GM12878 (cell line): ENCODE data around the gene GMDS.

Experiments
- BRCA1 ChIP-seq: IDR thresholded peaks from 2 replicates; pipeline ENCODE4 v1.6.1; 2011; ENCODE audit warnings: low read depth, low read length, improper control_type of control experiment
- IKZF2 ChIP-seq, 2 experiments: fragments of 450-650 bp; IDR thresholded peaks; 2 replicates each; pipeline ENCODE4 v1.6.1; 2017; ENCODE audit warnings: mild to moderate bottlenecking in 2 of 2, moderate library complexity in 2 of 2
- MTA3 ChIP-seq: IDR thresholded peaks from 2 replicates; pipeline ENCODE4 v1.6.1; 2012; ENCODE audit warnings: low read length, inconsistent platforms, borderline replicate concordance
- SREBF2 ChIP-seq: IDR thresholded peaks from 2 replicates; pipeline ENCODE4 v1.6.1; 2012; ENCODE audit warnings: mild to moderate bottlenecking, low read length
- TARDBP ChIP-seq: IDR thresholded peaks from 2 replicates; pipeline ENCODE4 v1.6.1; 2016; ENCODE audit warnings: borderline replicate concordance
- YY1 ChIP-seq: IDR thresholded peaks from 2 replicates; pipeline ENCODE4 v1.6.1; 2011; ENCODE audit warnings: low read depth, mild to moderate bottlenecking, low read length
- TF ChIP-seq, protein P1 (sequence below): fragments of 450-650 bp; IDR thresholded peaks from 2 replicates; pipeline ENCODE4 v1.6.1; 2016; ENCODE audit warnings: mild to moderate bottlenecking, moderate library complexity, borderline replicate concordance
- TF ChIP-seq, protein P2 (sequence below), 3 experiments: IDR thresholded peaks in 2 of 3; conservative IDR thresholded peaks in 1 of 3; 2 replicates each; pipeline ENCODE4 v1.5.1; 2011; ENCODE audit warnings: low read depth in 3 of 3, low read length in 3 of 3, mild to moderate bottlenecking in 3 of 3, control low read depth in 2 of 3, moderate library complexity in 2 of 3, inconsistent platforms in 1 of 3, mixed read lengths in 1 of 3; ENCODE audit not compliant: control insufficient read depth in 2 of 3, insufficient read depth in 1 of 3; ENCODE audit errors: extremely low read depth in 1 of 3
- TF ChIP-seq, protein P3 (sequence below): fragments of 450-650 bp; formaldehyde crosslinking; IDR thresholded peaks from 2 replicates; pipeline ENCODE4 v1.4.0; 2020; ENCODE audit warnings: mild to moderate bottlenecking, moderate library complexity

DNA sequence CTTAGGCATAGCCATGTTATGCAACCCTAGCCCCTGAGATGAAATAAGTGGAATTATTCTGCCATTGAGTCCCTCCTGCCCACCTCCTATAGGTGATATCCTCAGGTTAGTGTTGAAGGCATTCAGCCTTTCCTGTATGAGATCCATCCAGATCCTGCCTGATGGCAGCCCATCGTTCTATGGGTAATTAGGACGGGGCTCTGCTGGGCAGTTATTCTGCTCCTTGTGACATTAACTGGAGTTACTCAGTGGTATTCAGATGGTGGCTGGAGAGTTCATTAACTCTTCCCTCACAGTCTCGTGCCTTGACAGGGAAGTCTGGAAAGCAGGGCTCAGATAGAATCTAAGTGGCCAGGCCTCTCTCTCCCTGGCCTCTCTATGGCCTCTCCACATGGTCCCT, 9.3 kb upstream of the GMDS start:
- TF ChIP-seq, protein P1, sequence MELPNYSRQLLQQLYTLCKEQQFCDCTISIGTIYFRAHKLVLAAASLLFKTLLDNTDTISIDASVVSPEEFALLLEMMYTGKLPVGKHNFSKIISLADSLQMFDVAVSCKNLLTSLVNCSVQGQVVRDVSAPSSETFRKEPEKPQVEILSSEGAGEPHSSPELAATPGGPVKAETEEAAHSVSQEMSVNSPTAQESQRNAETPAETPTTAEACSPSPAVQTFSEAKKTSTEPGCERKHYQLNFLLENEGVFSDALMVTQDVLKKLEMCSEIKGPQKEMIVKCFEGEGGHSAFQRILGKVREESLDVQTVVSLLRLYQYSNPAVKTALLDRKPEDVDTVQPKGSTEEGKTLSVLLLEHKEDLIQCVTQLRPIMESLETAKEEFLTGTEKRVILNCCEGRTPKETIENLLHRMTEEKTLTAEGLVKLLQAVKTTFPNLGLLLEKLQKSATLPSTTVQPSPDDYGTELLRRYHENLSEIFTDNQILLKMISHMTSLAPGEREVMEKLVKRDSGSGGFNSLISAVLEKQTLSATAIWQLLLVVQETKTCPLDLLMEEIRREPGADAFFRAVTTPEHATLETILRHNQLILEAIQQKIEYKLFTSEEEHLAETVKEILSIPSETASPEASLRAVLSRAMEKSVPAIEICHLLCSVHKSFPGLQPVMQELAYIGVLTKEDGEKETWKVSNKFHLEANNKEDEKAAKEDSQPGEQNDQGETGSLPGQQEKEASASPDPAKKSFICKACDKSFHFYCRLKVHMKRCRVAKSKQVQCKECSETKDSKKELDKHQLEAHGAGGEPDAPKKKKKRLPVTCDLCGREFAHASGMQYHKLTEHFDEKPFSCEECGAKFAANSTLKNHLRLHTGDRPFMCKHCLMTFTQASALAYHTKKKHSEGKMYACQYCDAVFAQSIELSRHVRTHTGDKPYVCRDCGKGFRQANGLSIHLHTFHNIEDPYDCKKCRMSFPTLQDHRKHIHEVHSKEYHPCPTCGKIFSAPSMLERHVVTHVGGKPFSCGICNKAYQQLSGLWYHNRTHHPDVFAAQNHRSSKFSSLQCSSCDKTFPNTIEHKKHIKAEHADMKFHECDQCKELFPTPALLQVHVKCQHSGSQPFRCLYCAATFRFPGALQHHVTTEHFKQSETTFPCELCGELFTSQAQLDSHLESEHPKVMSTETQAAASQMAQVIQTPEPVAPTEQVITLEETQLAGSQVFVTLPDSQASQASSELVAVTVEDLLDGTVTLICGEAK, result no peak
- no peak for TF ChIP-seq BRCA1
- TF ChIP-seq SREBF2, result no peak
- TF ChIP-seq, protein P2, sequence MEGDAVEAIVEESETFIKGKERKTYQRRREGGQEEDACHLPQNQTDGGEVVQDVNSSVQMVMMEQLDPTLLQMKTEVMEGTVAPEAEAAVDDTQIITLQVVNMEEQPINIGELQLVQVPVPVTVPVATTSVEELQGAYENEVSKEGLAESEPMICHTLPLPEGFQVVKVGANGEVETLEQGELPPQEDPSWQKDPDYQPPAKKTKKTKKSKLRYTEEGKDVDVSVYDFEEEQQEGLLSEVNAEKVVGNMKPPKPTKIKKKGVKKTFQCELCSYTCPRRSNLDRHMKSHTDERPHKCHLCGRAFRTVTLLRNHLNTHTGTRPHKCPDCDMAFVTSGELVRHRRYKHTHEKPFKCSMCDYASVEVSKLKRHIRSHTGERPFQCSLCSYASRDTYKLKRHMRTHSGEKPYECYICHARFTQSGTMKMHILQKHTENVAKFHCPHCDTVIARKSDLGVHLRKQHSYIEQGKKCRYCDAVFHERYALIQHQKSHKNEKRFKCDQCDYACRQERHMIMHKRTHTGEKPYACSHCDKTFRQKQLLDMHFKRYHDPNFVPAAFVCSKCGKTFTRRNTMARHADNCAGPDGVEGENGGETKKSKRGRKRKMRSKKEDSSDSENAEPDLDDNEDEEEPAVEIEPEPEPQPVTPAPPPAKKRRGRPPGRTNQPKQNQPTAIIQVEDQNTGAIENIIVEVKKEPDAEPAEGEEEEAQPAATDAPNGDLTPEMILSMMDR (IDR thresholded peaks at IDR 0.05 in 2 of 3, conservative IDR thresholded peaks at IDR 0.05 in 1 of 3; ENCODE audit: control insufficient read depth in 2 of 3, extremely low read depth in 1 of 3, insufficient read depth in 1 of 3, low read depth in 3 of 3, low read length in 3 of 3), result no peak
- no peak for TF ChIP-seq YY1
- no peak for TF ChIP-seq IKZF2 (IDR thresholded peaks at IDR 0.05)
- TF ChIP-seq TARDBP, result no peak
- TF ChIP-seq, protein P3, sequence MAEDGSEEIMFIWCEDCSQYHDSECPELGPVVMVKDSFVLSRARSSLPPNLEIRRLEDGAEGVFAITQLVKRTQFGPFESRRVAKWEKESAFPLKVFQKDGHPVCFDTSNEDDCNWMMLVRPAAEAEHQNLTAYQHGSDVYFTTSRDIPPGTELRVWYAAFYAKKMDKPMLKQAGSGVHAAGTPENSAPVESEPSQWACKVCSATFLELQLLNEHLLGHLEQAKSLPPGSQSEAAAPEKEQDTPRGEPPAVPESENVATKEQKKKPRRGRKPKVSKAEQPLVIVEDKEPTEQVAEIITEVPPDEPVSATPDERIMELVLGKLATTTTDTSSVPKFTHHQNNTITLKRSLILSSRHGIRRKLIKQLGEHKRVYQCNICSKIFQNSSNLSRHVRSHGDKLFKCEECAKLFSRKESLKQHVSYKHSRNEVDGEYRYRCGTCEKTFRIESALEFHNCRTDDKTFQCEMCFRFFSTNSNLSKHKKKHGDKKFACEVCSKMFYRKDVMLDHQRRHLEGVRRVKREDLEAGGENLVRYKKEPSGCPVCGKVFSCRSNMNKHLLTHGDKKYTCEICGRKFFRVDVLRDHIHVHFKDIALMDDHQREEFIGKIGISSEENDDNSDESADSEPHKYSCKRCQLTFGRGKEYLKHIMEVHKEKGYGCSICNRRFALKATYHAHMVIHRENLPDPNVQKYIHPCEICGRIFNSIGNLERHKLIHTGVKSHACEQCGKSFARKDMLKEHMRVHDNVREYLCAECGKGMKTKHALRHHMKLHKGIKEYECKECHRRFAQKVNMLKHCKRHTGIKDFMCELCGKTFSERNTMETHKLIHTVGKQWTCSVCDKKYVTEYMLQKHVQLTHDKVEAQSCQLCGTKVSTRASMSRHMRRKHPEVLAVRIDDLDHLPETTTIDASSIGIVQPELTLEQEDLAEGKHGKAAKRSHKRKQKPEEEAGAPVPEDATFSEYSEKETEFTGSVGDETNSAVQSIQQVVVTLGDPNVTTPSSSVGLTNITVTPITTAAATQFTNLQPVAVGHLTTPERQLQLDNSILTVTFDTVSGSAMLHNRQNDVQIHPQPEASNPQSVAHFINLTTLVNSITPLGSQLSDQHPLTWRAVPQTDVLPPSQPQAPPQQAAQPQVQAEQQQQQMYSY (CRISPR knock-in tag), result no peak
- TF ChIP-seq MTA3, result no peak
